Heart right ventricle (tissue), 16 donors: Measurements from ENCODE around the gene THSD4. TPM values are rescaled to one million over a fixed set of nuclear protein-coding genes. Genes with fewer than 3 reads are reported as not detected.

Source experiments
- ATAC-seq, 8 donors: fragments of 200-7000 bp; cut with Tn5 transposase; one replicate each; pipeline ENCODE4 v1.9.1; 2020; ENCODE audit warnings: mild to moderate bottlenecking in 8 of 8, moderate library complexity in 8 of 8, moderate number of reproducible peaks in 1 of 8
- DNase-seq, 2 donors: peaks; one replicate each; pipeline ENCODE4 v3.0.0-alpha.2; 2020
- H3K27ac ChIP-seq, 10 donors: fragments of 200-600 bp; sonication (generic) in 2 of 10; one replicate each; pipeline versions ENCODE4 v1.5.0 to v1.8.0; 2020 to 2022; ENCODE audit warnings: mild to moderate bottlenecking in 3 of 10
- H3K27me3 ChIP-seq, 7 donors: fragments of 200-600 bp; one replicate each; pipeline ENCODE4 v1.8.0; 2021 to 2022; ENCODE audit warnings: mild to moderate bottlenecking in 2 of 7
- H3K36me3 ChIP-seq, 9 donors: fragments of 200-600 bp; sonication (generic) in 1 of 9; one replicate each; pipeline versions ENCODE4 v1.5.0 to v1.8.0; 2020 to 2022; ENCODE audit warnings: mild to moderate bottlenecking in 2 of 9
- H3K4me1 ChIP-seq, 9 donors: fragments of 200-600 bp; sonication (generic) in 1 of 9; one replicate each; pipeline versions ENCODE4 v1.5.0 to v1.8.0; 2020 to 2022; ENCODE audit warnings: mild to moderate bottlenecking in 4 of 9
- H3K4me3 ChIP-seq, 10 donors: fragments of 200-600 bp; sonication (generic) in 2 of 10; one replicate each; pipeline versions ENCODE4 v1.5.0 to v1.8.0; 2020 to 2022; ENCODE audit warnings: mild to moderate bottlenecking in 7 of 10, moderate library complexity in 2 of 10
- H3K9me3 ChIP-seq, 11 donors: fragments of 200-600 bp in 10 of 11; sonication (generic) in 2 of 11; one replicate each; pipeline versions ENCODE4 v1.5.0 to v1.8.0; 2013 to 2022; ENCODE audit warnings: mild to moderate bottlenecking in 2 of 11, control low read depth in 1 of 11, moderate library complexity in 1 of 11
- WGBS, 2 donors: extraction: QIAGEN DNeasy Blood & Tissue Kit; methylation state at CpG; one replicate each; pipeline ENCODE4 v1.1.7; 2013; ENCODE audit warnings: inconsistent platforms in 1 of 2; 5-methylcytosine and 5-hydroxymethylcytosine counted together
- intact Hi-C, 10 donors: fragments of 100-400 bp; cut with DNase I; formaldehyde crosslinking; loops; one replicate each; pipeline versions ENCODE4 v1.11.1 to v1.14.2; 2022
- polyA plus RNA-seq, 2 donors: library from polyadenylated mRNA; stranded (reverse); fragments of 200-250 nt; gene quantifications; one replicate each; pipeline ENCODE4 v1.2.3, GENCODE V29; 2013
- total RNA-seq, 10 donors: library from RNA; stranded (reverse); fragmentation: NEBNext Ultra II Directional in 3 of 10; extraction: Animal tissue kit (Norgen Biotek cat#: 25700) in 3 of 10; gene quantifications; one replicate each; pipeline versions ENCODE4 v1.2.1 to v1.2.4, GENCODE V29; 2021 to 2023
- TF ChIP-seq, protein P1 (sequence below), 9 donors: fragments of 200-600 bp; sonication (generic) in 2 of 9; IDR thresholded peaks; one replicate each; pipeline versions ENCODE4 v1.5.0 to v1.8.0; 2021 to 2022; ENCODE audit warnings: antibody characterized with exemption in 9 of 9, mild to moderate bottlenecking in 5 of 9, moderate library complexity in 1 of 9
- donor health status: Arrhythmogenic right ventricular cardiomyopathy.
- donor health status: ischemic (EF 13 %, LVEDD 7.1; RV severe dilation, severe dysfunction).
- donor health status: healthy with polysubstance abuse.
- donor health status: DM: no; HTN: yes; CAD: no.
- donor health status: DM: no; HTN: no; CAD: no.
- donor health status: ischemic (EF 25% LVEDD 6.9; RV normal size, moderate dysfunction).
- donor health status: ischemic (EF 25% LVEDD 5.7; RV mildly dilated, moderate dysfunction).
- donor health status: healthy.
- donor health status: DM: yes; HTN: yes; CAD: no.
- donor health status: Ischemic cardiomyopathy.
- donor health status: ischemic (EF 35%, LVEDD 5.7; RV mildly dilated, moderate dysfunction).
- donor health status: nonischemic (EF 11% LVEDD 7.7; RV severe dilation, severe dysfunction).
- donor health status: DM: yes; HTN: yes; CAD: no.
- donor health status: PGD.
- donor health status: ischemic (EF 29% LVEDD 5.4; RV normal size, mild dysfunction).
- donor health status: nonischemic (EF 23%, LVEDD 6.1; RV moderate dilation, normal function).

Gene THSD4
- total and polyA plus RNA-seq, 12 donors = 20.8 to 212 (median 139) TPM

GRCh38 chr15:71577071-71577470, 461.8 kb downstream of the THSD4 start:
- intact Hi-C loops = loop anchor here in 6 of 10 donors (2.0 to 10.0 kb wide), 8 partner anchors 75 to 228 kb away; no protein-coding TSS in a partner anchor
- H3K4me3 ChIP-seq = no peak overlapping the region
- TF ChIP-seq, protein P1, sequence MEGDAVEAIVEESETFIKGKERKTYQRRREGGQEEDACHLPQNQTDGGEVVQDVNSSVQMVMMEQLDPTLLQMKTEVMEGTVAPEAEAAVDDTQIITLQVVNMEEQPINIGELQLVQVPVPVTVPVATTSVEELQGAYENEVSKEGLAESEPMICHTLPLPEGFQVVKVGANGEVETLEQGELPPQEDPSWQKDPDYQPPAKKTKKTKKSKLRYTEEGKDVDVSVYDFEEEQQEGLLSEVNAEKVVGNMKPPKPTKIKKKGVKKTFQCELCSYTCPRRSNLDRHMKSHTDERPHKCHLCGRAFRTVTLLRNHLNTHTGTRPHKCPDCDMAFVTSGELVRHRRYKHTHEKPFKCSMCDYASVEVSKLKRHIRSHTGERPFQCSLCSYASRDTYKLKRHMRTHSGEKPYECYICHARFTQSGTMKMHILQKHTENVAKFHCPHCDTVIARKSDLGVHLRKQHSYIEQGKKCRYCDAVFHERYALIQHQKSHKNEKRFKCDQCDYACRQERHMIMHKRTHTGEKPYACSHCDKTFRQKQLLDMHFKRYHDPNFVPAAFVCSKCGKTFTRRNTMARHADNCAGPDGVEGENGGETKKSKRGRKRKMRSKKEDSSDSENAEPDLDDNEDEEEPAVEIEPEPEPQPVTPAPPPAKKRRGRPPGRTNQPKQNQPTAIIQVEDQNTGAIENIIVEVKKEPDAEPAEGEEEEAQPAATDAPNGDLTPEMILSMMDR (IDR thresholded peaks at IDR 0.05) = no peak
- DNase-seq (no peak), ATAC-seq (no peak)
- 56 to 71% methylated on average over 2 of the region's 2 CpGs for WGBS, 2 donors
- H3K9me3 ChIP-seq = peaks cover 0 to 3% (median 0%) of the 10 kb centered on the region in 11 donors
- no peaks in the 10 kb centered on the region for H3K27me3 ChIP-seq
- H3K36me3 ChIP-seq = no peaks in the 10 kb centered on the region
- no peak overlapping the region for H3K27ac ChIP-seq
- peaks cover 0 to 10% (median 0%) of the 10 kb centered on the region in 9 donors for H3K4me1 ChIP-seq

DNA sequence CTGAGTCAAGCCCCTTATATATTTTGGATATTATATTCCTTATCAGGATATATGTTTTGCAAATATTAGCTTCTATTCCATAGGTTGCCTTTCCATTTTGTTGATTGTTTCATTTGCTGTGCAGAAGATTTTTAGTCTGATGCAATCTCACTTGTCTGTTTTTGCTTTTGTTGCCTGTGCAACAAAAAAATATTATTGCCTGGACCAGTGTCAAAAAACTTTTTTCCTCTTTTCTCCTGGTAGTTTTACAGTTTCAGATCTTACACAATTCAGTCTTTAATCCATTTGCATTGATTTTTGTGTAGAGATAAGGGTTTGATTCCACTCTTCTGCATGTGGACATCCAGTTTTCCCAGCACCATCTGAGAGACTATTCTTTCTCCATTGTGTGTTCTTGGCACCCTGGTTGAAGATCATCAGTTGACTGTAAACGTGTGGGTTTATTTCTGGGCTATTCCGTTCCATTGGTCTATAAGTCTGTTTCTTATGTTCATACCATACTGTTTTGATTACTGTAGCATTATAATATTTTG, 466.2 kb downstream of the THSD4 start:
- TF ChIP-seq, protein P1 (IDR thresholded peaks at IDR 0.05) = no peak
- Histone ChIP-seq H3K36me3 (no peaks in the 10 kb centered on the region), H3K27ac (no peak overlapping the region), H3K27me3 (no peaks in the 10 kb centered on the region), H3K4me3 (no peak overlapping the region), H3K9me3 (peaks cover 0 to 41% (median 17%) of the 10 kb centered on the region in 11 donors), H3K4me1 (no peaks in the 10 kb centered on the region)
- WGBS, 2 donors = 72 to 83% methylated on average over 2 of the region's 2 CpGs
- intact Hi-C loops = no loop called here
- no peak for DNase-seq
- ATAC-seq = no peak

- ATAC-seq (no peak), DNase-seq (no peak)
- Histone ChIP-seq H3K4me1 (no peaks in the 10 kb centered on the region), H3K36me3 (no peaks in the 10 kb centered on the region), H3K9me3 (peaks cover 0 to 46% (median 21%) of the 10 kb centered on the region in 11 donors), H3K27me3 (no peaks in the 10 kb centered on the region), H3K4me3 (no peak overlapping the region), H3K27ac (no peak overlapping the region)
- intact Hi-C loops = no loop called here
- TF ChIP-seq, protein P1 (IDR thresholded peaks at IDR 0.05) = no peak
- WGBS, 2 donors = 96 to 99% methylated on average over 2 of the region's 2 CpGs
Observed at GRCh38 chr15:71585159-71585558, 469.9 kb downstream of the THSD4 start.

DNA sequence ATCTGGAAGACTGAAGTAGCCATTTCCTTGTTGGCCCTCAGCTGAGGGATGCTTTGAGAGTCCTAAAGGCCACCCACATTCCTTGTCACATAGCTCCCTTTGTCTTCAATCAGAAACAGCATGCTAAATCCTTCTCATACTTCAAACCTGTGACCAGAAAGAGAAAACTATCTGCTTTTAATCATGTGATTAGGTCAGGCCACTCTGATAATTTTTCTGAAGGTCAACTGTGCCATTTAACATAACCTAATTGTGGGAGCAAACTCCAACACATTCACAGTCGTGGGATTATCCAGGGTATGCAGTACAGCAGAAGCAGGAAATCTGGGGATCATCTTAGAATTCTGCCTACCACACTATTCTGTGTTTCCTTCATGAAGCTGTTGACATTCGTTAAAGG, 471.2 kb downstream of the THSD4 start:
- intact Hi-C loops = no loop called here

More for the DNA sequence above, 471.2 kb downstream of the THSD4 start:
- H3K4me3 ChIP-seq = no peak overlapping the region
- no peak for ATAC-seq
- TF ChIP-seq, protein P1 (IDR thresholded peaks at IDR 0.05) = no peak
- no peaks in the 10 kb centered on the region for H3K27me3 ChIP-seq
- peaks cover 0 to 46% (median 21%) of the 10 kb centered on the region in 11 donors for H3K9me3 ChIP-seq
- WGBS, 2 donors = 65 to 69% methylated on average over 2 of the region's 2 CpGs
- no peaks in the 10 kb centered on the region for H3K36me3 ChIP-seq
- H3K27ac ChIP-seq = no peak overlapping the region
- DNase-seq = no peak
- H3K4me1 ChIP-seq = peaks cover 0 to 3% (median 0%) of the 10 kb centered on the region in 9 donors
